Measurements from ENCODE around the gene MED16.

DNA sequence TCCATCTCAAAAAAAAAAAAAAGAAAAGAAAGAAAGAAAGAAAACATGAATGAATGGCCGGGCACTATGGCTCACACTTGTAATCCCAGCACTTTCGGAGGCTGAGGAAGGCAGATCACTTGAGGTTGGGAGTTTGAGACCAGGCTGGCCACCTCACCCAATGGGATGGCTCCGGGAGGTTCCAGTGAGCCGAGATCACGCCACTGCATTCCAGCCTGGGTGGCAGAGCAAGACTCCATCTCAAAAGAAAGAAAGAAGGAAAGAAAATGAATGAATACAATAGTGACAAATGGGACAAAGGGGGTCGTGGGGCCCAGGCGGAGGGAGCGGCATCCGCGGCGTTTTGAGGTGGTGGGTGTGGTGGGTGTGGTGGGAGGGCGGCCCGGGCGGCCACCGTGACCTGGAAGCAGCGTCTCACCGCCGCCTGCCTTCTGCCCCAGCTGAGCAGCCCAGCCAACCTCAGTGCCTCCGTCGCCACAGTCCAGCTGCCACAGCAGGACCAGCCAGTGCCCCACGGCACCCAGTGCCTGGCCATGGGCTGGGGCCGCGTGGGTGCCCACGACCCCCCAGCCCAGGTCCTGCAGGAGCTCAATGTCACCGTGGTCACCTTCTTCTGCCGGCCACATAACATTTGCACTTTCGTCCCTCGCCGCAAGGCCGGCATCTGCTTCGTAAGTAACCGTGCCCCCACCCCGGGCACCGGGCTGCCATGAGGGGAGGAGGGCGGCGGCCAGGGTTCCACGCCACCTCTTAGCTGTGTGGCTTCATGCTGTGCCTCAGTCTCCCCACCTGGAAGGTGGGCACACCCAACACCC, 47.1 kb downstream of the MED16 start:
- TF ChIP-seq, protein P1, sequence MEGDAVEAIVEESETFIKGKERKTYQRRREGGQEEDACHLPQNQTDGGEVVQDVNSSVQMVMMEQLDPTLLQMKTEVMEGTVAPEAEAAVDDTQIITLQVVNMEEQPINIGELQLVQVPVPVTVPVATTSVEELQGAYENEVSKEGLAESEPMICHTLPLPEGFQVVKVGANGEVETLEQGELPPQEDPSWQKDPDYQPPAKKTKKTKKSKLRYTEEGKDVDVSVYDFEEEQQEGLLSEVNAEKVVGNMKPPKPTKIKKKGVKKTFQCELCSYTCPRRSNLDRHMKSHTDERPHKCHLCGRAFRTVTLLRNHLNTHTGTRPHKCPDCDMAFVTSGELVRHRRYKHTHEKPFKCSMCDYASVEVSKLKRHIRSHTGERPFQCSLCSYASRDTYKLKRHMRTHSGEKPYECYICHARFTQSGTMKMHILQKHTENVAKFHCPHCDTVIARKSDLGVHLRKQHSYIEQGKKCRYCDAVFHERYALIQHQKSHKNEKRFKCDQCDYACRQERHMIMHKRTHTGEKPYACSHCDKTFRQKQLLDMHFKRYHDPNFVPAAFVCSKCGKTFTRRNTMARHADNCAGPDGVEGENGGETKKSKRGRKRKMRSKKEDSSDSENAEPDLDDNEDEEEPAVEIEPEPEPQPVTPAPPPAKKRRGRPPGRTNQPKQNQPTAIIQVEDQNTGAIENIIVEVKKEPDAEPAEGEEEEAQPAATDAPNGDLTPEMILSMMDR (IDR thresholded peaks at IDR 0.05): no peak
- no peak for TF ChIP-seq EP300 (IDR thresholded peaks at IDR 0.05)

All from suprapubic skin (tissue), 3 donors.